GM21723 (cell line): Measurements from ENCODE around the gene SEBOX.

Source experiments
- ATAC-seq: cut with Tn5 transposase; IDR thresholded peaks from one replicate; pipeline ENCODE4 v1.9.1; 2021; ENCODE audit warnings: mild to moderate bottlenecking, moderate library complexity; ENCODE audit not compliant: unreplicated experiment

The SEBOX gene

GRCh38 chr17:28394337-28395116 lies 29.5 kb upstream of the SEBOX start:
- ATAC-seq: no peak

GRCh38 chr17:28392491-28392890 lies 27.5 kb upstream of the SEBOX start:
- no peak for ATAC-seq

GRCh38 chr17:28391401-28391800 lies 26.4 kb upstream of the SEBOX start:
- ATAC-seq: no peak

GRCh38 chr17:28390984-28391383 lies 26.0 kb upstream of the SEBOX start:
- ATAC-seq: no peak

- no peak for ATAC-seq
Measured at GRCh38 chr17:28390563-28390962, 25.6 kb upstream of the SEBOX start.

- ATAC-seq: no peak
Measured at GRCh38 chr17:28390141-28390540, 25.1 kb upstream of the SEBOX start.

- ATAC-seq: no peak
Measured at GRCh38 chr17:28388106-28388505, 23.1 kb upstream of the SEBOX start.

GRCh38 chr17:28386391-28386790 lies 21.4 kb upstream of the SEBOX start:
- ATAC-seq: no peak

GRCh38 chr17:28385406-28385805 lies 20.4 kb upstream of the SEBOX start:
- ATAC-seq: no peak

GRCh38 chr17:28385037-28385400 lies 20.0 kb upstream of the SEBOX start:
- ATAC-seq: no peak

- peak; percentile 67 for ATAC-seq
Measured at GRCh38 chr17:28384281-28385036, 19.5 kb upstream of the SEBOX start.

- no peak for ATAC-seq
Measured at GRCh38 chr17:28381141-28381825, 16.3 kb upstream of the SEBOX start.

- no peak for ATAC-seq
Measured at GRCh38 chr17:28379814-28380801, 15.1 kb upstream of the SEBOX start.

GRCh38 chr17:28372945-28373274 lies 7.9 kb upstream of the SEBOX start:
- no peak for ATAC-seq

- ATAC-seq: peak; percentile 21
Measured at GRCh38 chr17:28372203-28372944, 7.4 kb upstream of the SEBOX start.

GRCh38 chr17:28371245-28372202 lies 6.5 kb upstream of the SEBOX start, which contains the start of gene SARM1:
TSS of gene SARM1 (plus strand) at chr17:28371694. CDS start at chr17:28372033, 339 bp downstream.
- peak; percentile 76 for ATAC-seq

- ATAC-seq: no peak
Measured at GRCh38 chr17:28370744-28371103, 5.7 kb upstream of the SEBOX start.

- no peak for ATAC-seq
Measured at GRCh38 chr17:28370035-28370743, 5.2 kb upstream of the SEBOX start, which contains the start of gene VTN. TSS of gene VTN (minus strand) at chr17:28370307. CDS start at chr17:28370203, 104 bp downstream.
